Neural cell (in vitro differentiated cells): ENCODE results near the gene ATP8B3. TPM values are rescaled to one million over a fixed set of nuclear protein-coding genes. Genes with fewer than 3 reads are reported as not detected.

Source experiments
- H2AFZ ChIP-seq: fragments of 200-600, 300-800 bp; sonication (generic), shearing (Covaris generic); 2 replicates; pipeline ENCODE4 v1.6.0; 2014; ENCODE audit warnings: low read depth, mild to moderate bottlenecking, antibody characterized with exemption, low read length, moderate library complexity
- H3F3A ChIP-seq: fragments of 200-600 bp; shearing (Covaris generic); 2 replicates; pipeline ENCODE4 v1.6.1; 2016; ENCODE audit warnings: mild to moderate bottlenecking, moderate library complexity, mixed read lengths, antibody characterized with exemption, low read length; ENCODE audit not compliant: insufficient read depth, poor library complexity, severe bottlenecking
- H3K27ac ChIP-seq: fragments of 200-600, 300-800 bp; sonication (generic), shearing (Covaris generic); 2 replicates; pipeline ENCODE4 v1.5.1; 2014; ENCODE audit warnings: mild to moderate bottlenecking, low read length, moderate library complexity
- H3K27me3 ChIP-seq: fragments of 300-800, 200-600 bp; sonication (generic), shearing (Covaris generic); 2 replicates; pipeline ENCODE4 v1.6.0; 2014; ENCODE audit warnings: mild to moderate bottlenecking, low read depth, low read length, moderate library complexity; ENCODE audit not compliant: insufficient read depth
- H3K36me3 ChIP-seq: fragments of 300-800, 200-600 bp; sonication (generic), shearing (Covaris generic); 2 replicates; pipeline ENCODE4 v1.5.1; 2014; ENCODE audit warnings: mild to moderate bottlenecking, antibody characterized with exemption, low read length, moderate library complexity; ENCODE audit not compliant: insufficient read depth
- H3K4me2 ChIP-seq: fragments of 300-800, 200-600 bp; sonication (generic), shearing (Covaris generic); 2 replicates; pipeline ENCODE4 v1.6.0; 2014; ENCODE audit warnings: mild to moderate bottlenecking, low read length
- H3K4me3 ChIP-seq: fragments of 300-800, 200-600 bp; sonication (generic), shearing (Covaris generic); 2 replicates; pipeline ENCODE4 v1.5.1; 2014; ENCODE audit warnings: mild to moderate bottlenecking, low read length, moderate library complexity
- H3K79me2 ChIP-seq: fragments of 200-600 bp; shearing (Covaris generic); replicated peaks from 2 replicates; pipeline ENCODE4 v1.6.0; 2014; ENCODE audit warnings: mild to moderate bottlenecking, low read length, moderate library complexity; ENCODE audit not compliant: insufficient read depth
- H3K9ac ChIP-seq: fragments of 300-800, 200-600 bp; sonication (generic), shearing (Covaris generic); 2 replicates; pipeline ENCODE4 v1.6.1; 2016; ENCODE audit warnings: mild to moderate bottlenecking, low read length, mixed read lengths
- H3K9me2 ChIP-seq: fragments of 200-600 bp; shearing (Covaris generic); 2 replicates; pipeline ENCODE4 v1.6.1; 2016; ENCODE audit warnings: mild to moderate bottlenecking, low read length, mixed read lengths; ENCODE audit not compliant: insufficient read depth
- H3K9me3 ChIP-seq: fragments of 200-600, 300-800 bp; sonication (generic), shearing (Covaris generic); 2 replicates; pipeline ENCODE4 v1.6.1; 2016; ENCODE audit warnings: mild to moderate bottlenecking, mixed run types, low read length, moderate library complexity, mixed read lengths
- H4K20me1 ChIP-seq: fragments of 200-600 bp; shearing (Covaris generic); 2 replicates; pipeline ENCODE4 v1.6.1; 2016; ENCODE audit warnings: mild to moderate bottlenecking, mixed run types; ENCODE audit not compliant: insufficient read depth
- CTCF ChIP-seq: fragments of 450-650 bp; IDR thresholded peaks from 2 replicates; pipeline ENCODE4 v1.5.1; 2014; ENCODE audit warnings: antibody characterized with exemption, mild to moderate bottlenecking, moderate library complexity; ENCODE audit not compliant: poor library complexity, severe bottlenecking
- EP300 ChIP-seq: fragments of 450-650 bp; conservative IDR thresholded peaks from 2 replicates; pipeline ENCODE4 v1.6.1; 2014; ENCODE audit warnings: antibody characterized with exemption, mild to moderate bottlenecking, moderate library complexity; ENCODE audit not compliant: poor library complexity, severe bottlenecking
- EZH2 ChIP-seq: fragments of 200-600, 300-800 bp; shearing (Covaris generic), sonication (generic); IDR thresholded peaks from 2 replicates; pipeline ENCODE4 v1.6.1; 2014; ENCODE audit warnings: antibody characterized with exemption, low read length, borderline replicate concordance, mild to moderate bottlenecking; ENCODE audit not compliant: insufficient read depth, poor library complexity, severe bottlenecking
- MXI1 ChIP-seq: fragments of 450-650 bp; conservative IDR thresholded peaks from 2 replicates; pipeline ENCODE4 v1.6.1; 2014; ENCODE audit warnings: antibody characterized with exemption, mild to moderate bottlenecking; ENCODE audit not compliant: poor library complexity, severe bottlenecking
- POLR2AphosphoS5 ChIP-seq: IDR thresholded peaks from 2 replicates; pipeline ENCODE4 v1.6.1; 2012
- RAD21 ChIP-seq: fragments of 450-650 bp; conservative IDR thresholded peaks from 2 replicates; pipeline ENCODE4 v1.6.1; 2014; ENCODE audit warnings: antibody characterized with exemption, mild to moderate bottlenecking, moderate library complexity
- REST ChIP-seq: IDR thresholded peaks from 2 replicates; pipeline ENCODE4 v1.6.1; 2012; ENCODE audit warnings: borderline replicate concordance
- SMC3 ChIP-seq: fragments of 450-650 bp; conservative IDR thresholded peaks from 2 replicates; pipeline ENCODE4 v1.6.1; 2014; ENCODE audit warnings: antibody characterized with exemption, mild to moderate bottlenecking, moderate library complexity; ENCODE audit not compliant: poor library complexity
- TAF1 ChIP-seq: IDR thresholded peaks from 2 replicates; pipeline ENCODE4 v1.6.1; 2012; ENCODE audit warnings: low read depth
- polyA plus RNA-seq: library from polyadenylated mRNA; depleted of rRNA; stranded (reverse); fragments of >200 nt; gene quantifications from 2 replicates; pipeline ENCODE4 v1.2.3, GENCODE V29; 2014

ATP8B3 gene
- polyA plus RNA-seq, 1 donor from 2014 or later, result 1.5 TPM

- no peaks in the 10 kb centered on the region for H3K9me3 ChIP-seq
- no peak for TF ChIP-seq SMC3
- no peak for TF ChIP-seq REST
- no peak for TF ChIP-seq RAD21
- TF ChIP-seq POLR2AphosphoS5, result no peak
- no peak for TF ChIP-seq EP300
- TF ChIP-seq CTCF, result no peak
- TF ChIP-seq TAF1, result no peak
- TF ChIP-seq EZH2, result no peak
- no peak for TF ChIP-seq MXI1
- no peaks in the 10 kb centered on the region for H4K20me1 ChIP-seq
- H3K27me3 ChIP-seq, result peaks cover 8% of the 10 kb centered on the region
- no peaks in the 10 kb centered on the region for H3K79me2 ChIP-seq
- H3K4me2 ChIP-seq, result no peak overlapping the region
- H3F3A ChIP-seq, result no peaks in the 10 kb centered on the region
- no peak overlapping the region for H3K4me3 ChIP-seq
- no peak overlapping the region for H3K9ac ChIP-seq
- H3K36me3 ChIP-seq, result no peaks in the 10 kb centered on the region
- H3K9me2 ChIP-seq, result no peaks in the 10 kb centered on the region
- no peak overlapping the region for H3K27ac ChIP-seq
- H2AFZ ChIP-seq, result no peak overlapping the region
Measured at GRCh38 chr19:1855828-1856255, 43.8 kb upstream of the ATP8B3 start.

GRCh38 chr19:1855040-1855827 lies 43.2 kb upstream of the ATP8B3 start:
- H3K36me3 ChIP-seq, result no peaks in the 10 kb centered on the region
- no peak overlapping the region for H3K27ac ChIP-seq
- no peak overlapping the region for H3K9ac ChIP-seq
- no peaks in the 10 kb centered on the region for H3K9me3 ChIP-seq
- H2AFZ ChIP-seq, result no peak overlapping the region
- H3K9me2 ChIP-seq, result no peaks in the 10 kb centered on the region
- no peaks in the 10 kb centered on the region for H3F3A ChIP-seq
- H4K20me1 ChIP-seq, result no peaks in the 10 kb centered on the region
- no peaks in the 10 kb centered on the region for H3K79me2 ChIP-seq
- H3K27me3 ChIP-seq, result peaks cover 2% of the 10 kb centered on the region
- no peak overlapping the region for H3K4me2 ChIP-seq
- H3K4me3 ChIP-seq, result no peak overlapping the region
- no peak for TF ChIP-seq EZH2
- TF ChIP-seq POLR2AphosphoS5, result no peak
- TF ChIP-seq EP300, result no peak
- TF ChIP-seq REST, result no peak
- TF ChIP-seq MXI1, result no peak
- TF ChIP-seq SMC3, result no peak
- TF ChIP-seq RAD21, result no peak
